Placental pericyte (primary cell): ENCODE data around the gene TMC1. TPM values are rescaled to one million over a fixed set of nuclear protein-coding genes. Genes with fewer than 3 reads are reported as not detected.

Experiments used
- total RNA-seq: library from RNA; depleted of rRNA; stranded (reverse); fragments of >200 nt; gene quantifications from 2 replicates; pipeline ENCODE4 v1.2.3, GENCODE V29; 2012

The TMC1 gene
- total RNA-seq = 0.86 TPM in 1 of 2 replicates, not detected in the other

DNA sequence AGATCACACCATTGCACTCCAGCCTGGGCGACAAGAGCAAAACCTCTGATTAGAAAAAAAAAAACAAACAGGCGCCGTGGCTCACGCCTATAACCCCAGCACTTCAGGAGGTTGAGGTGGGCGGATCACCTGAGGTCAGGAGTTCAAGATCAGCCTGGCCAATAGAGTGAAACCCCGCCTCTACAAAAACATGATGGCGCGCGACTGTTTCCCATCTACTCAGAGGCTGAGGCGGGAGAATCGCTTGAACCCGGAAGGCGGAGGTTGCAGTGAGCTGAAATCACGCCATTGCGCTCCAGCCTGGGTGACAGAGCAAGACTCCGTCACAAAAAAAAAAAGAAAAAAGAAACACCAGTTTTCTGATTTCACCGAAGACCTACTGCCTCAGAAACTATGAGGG, at the start of gene TMC1:
Gene TMC1, plus strand, starts transcription at position 193 of the 400 bp plus-strand sequence. CDS start 127,041 bp downstream, outside the sequence.

Other genes with a start within 250 kb of the TMC1 start
- 161 and 210 TPM in 2 replicates for gene ZFAND5, start 156.4 kb upstream of the TMC1 start, total RNA-seq